ENCODE measurements around the gene DLG2. TPM values are rescaled to one million over a fixed set of nuclear protein-coding genes. Genes with fewer than 3 reads are reported as not detected.

The DLG2 gene
- total RNA-seq, 2 experiments from 2014 or later = 6.9 to 8.2 TPM

DNA sequence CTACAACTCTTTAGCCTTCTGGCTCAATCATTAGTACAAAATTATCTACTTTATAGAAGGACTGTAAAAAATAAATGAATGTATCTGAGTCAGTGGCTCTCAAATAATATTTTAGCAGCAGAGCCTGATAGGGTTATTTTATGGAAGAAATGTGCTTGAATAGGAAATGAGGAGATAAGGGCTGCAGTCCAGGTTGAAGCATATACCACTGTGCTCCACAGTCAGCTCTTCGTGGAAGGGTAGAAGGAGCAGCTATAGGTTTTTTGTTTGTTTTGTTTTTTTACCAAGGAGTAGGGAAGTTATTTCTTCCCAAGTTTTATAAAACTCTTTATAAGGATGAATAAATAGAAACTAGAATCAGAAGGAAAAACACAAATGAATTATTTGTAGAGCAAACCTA lies 242.0 kb downstream of the DLG2 start:
- BruUV-seq (replicated peaks) = no TSS peak
- H4K20me1 ChIP-seq (ENCODE audit: insufficient read depth, low read length) = no peaks in the 10 kb centered on the region
- ChIA-PET POLR2A (interaction anchor here (0.7 kb wide), 2 partner anchors 11 to 113 kb away, joined by 3 read pairs; no protein-coding TSS in a partner anchor), CTCF (ENCODE audit: unreplicated experiment) (no interaction called here)
- no peaks in the 10 kb centered on the region for H3K79me2 ChIP-seq (ENCODE audit: insufficient read depth, low read depth, low read length)
- H3K9me3 ChIP-seq (ENCODE audit: low read length) = no peaks in the 10 kb centered on the region
- H3K4me1 ChIP-seq (ENCODE audit: insufficient read depth, low read length, poor library complexity, severe bottlenecking) = peaks cover 5% of the 10 kb centered on the region
- no peak overlapping the region for H3K4me2 ChIP-seq (ENCODE audit: low read length)
- DNase-seq (ENCODE audit: low spot score) = no peak
- intact Hi-C loops (cut with micrococcal nuclease; ENCODE audit: unreplicated experiment) = no loop called here
- no peak overlapping the region for H2AFZ ChIP-seq (ENCODE audit: low read length)
- H3K27ac ChIP-seq (ENCODE audit: low read depth, low read length, poor library complexity, severe bottlenecking) = no peak overlapping the region
- H3K4me3 ChIP-seq (ENCODE audit: low read depth, low read length, poor library complexity, severe bottlenecking) = no peak overlapping the region
- no peaks in the 10 kb centered on the region for H3K9me2 ChIP-seq (ENCODE audit: insufficient read depth, low read length)
- H3K36me3 ChIP-seq (ENCODE audit: insufficient read depth, low read length) = no peaks in the 10 kb centered on the region
- TF ChIP-seq, protein P1, sequence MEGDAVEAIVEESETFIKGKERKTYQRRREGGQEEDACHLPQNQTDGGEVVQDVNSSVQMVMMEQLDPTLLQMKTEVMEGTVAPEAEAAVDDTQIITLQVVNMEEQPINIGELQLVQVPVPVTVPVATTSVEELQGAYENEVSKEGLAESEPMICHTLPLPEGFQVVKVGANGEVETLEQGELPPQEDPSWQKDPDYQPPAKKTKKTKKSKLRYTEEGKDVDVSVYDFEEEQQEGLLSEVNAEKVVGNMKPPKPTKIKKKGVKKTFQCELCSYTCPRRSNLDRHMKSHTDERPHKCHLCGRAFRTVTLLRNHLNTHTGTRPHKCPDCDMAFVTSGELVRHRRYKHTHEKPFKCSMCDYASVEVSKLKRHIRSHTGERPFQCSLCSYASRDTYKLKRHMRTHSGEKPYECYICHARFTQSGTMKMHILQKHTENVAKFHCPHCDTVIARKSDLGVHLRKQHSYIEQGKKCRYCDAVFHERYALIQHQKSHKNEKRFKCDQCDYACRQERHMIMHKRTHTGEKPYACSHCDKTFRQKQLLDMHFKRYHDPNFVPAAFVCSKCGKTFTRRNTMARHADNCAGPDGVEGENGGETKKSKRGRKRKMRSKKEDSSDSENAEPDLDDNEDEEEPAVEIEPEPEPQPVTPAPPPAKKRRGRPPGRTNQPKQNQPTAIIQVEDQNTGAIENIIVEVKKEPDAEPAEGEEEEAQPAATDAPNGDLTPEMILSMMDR (conservative IDR thresholded peaks at IDR 0.05; ENCODE audit: low read length) = no peak
- TF ChIP-seq EZH2phosphoT487 (IDR thresholded peaks at IDR 0.05; ENCODE audit: borderline replicate concordance, low read depth, low read length) = no peak

DNA sequence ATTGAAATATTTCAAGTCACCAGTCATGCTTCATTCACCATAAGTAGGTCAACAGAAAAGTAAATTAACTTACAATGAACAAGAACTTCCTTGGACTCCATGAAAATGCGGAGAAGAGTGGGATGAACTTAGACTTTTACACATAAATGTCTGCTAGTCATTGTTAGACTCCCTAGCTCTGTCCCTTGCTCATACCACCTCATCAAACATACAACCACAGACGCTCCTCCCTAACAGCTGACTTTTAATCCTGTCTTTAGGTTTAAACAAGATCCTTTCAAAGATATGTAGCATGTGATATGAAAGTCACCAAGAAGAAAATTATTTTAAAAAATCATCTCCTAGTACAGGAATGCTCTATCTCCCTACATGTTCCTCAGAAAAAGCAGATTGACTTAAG lies 248.1 kb downstream of the DLG2 start:
- BruUV-seq (replicated peaks) = no TSS peak
- Histone ChIP-seq H3K9me3 (ENCODE audit: low read length) (no peaks in the 10 kb centered on the region), H3K27ac (ENCODE audit: low read depth, low read length, poor library complexity, severe bottlenecking) (no peak overlapping the region), H3K79me2 (ENCODE audit: insufficient read depth, low read depth, low read length) (no peaks in the 10 kb centered on the region), H3K4me3 (ENCODE audit: low read depth, low read length, poor library complexity, severe bottlenecking) (no peak overlapping the region), H4K20me1 (ENCODE audit: insufficient read depth, low read length) (no peaks in the 10 kb centered on the region), H3K4me2 (ENCODE audit: low read length) (no peak overlapping the region), H3K4me1 (ENCODE audit: insufficient read depth, low read length, poor library complexity, severe bottlenecking) (no peaks in the 10 kb centered on the region), H3K9me2 (ENCODE audit: insufficient read depth, low read length) (no peaks in the 10 kb centered on the region), H3K36me3 (ENCODE audit: insufficient read depth, low read length) (no peaks in the 10 kb centered on the region), H2AFZ (ENCODE audit: low read length) (no peak overlapping the region)
- CTCF ChIA-PET (ENCODE audit: unreplicated experiment) = no interaction called here
- DNase-seq (ENCODE audit: low spot score) = no peak
- POLR2A ChIA-PET = interaction anchor here (1.3 kb wide), 1 partner anchor 10 kb away, joined by 5 read pairs; no protein-coding TSS in a partner anchor
- no peak for TF ChIP-seq EZH2phosphoT487 (IDR thresholded peaks at IDR 0.05; ENCODE audit: borderline replicate concordance, low read depth, low read length)
- TF ChIP-seq, protein P1 (conservative IDR thresholded peaks at IDR 0.05; ENCODE audit: low read length) = no peak
- intact Hi-C loops (cut with micrococcal nuclease; ENCODE audit: unreplicated experiment) = no loop called here

DNA sequence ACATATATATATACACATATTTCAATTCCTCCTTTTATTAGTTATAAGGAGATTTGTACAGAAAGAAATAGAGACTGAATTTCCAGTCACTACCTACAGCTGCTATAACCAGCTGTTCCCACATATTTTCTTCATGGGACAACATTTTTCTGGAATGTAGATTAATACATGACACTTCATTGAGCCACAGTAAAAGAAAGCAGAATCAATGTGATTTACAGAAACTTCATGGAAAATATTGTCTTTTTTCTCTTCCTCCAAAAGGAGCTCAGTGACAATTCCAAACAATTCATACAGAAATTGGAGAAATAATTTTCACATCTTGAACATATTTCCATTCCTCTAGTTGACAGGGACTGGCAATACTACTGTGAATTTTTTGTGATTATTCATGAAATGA lies 249.2 kb downstream of the DLG2 start:
- no peak overlapping the region for H3K4me3 ChIP-seq (ENCODE audit: low read depth, low read length, poor library complexity, severe bottlenecking)

More for the DNA sequence above, 249.2 kb downstream of the DLG2 start:
- intact Hi-C loops (cut with micrococcal nuclease; ENCODE audit: unreplicated experiment) = no loop called here
- Histone ChIP-seq H3K27ac (ENCODE audit: low read depth, low read length, poor library complexity, severe bottlenecking) (no peak overlapping the region), H3K79me2 (ENCODE audit: insufficient read depth, low read depth, low read length) (no peaks in the 10 kb centered on the region), H3K4me1 (ENCODE audit: insufficient read depth, low read length, poor library complexity, severe bottlenecking) (no peaks in the 10 kb centered on the region), H3K4me2 (ENCODE audit: low read length) (no peak overlapping the region), H3K9me3 (ENCODE audit: low read length) (no peaks in the 10 kb centered on the region), H3K36me3 (ENCODE audit: insufficient read depth, low read length) (no peaks in the 10 kb centered on the region), H2AFZ (ENCODE audit: low read length) (no peak overlapping the region), H3K9me2 (ENCODE audit: insufficient read depth, low read length) (no peaks in the 10 kb centered on the region), H4K20me1 (ENCODE audit: insufficient read depth, low read length) (no peaks in the 10 kb centered on the region)
- POLR2A ChIA-PET = interaction anchor here (0.6 to 1.3 kb wide), 5 partner anchors 8 to 456 kb away, joined by 3 to 5 read pairs (median 3); no protein-coding TSS in a partner anchor
- DNase-seq (ENCODE audit: low spot score) = no peak
- CTCF ChIA-PET (ENCODE audit: unreplicated experiment) = no interaction called here
- TF ChIP-seq, protein P1 (conservative IDR thresholded peaks at IDR 0.05; ENCODE audit: low read length) = no peak
- no peak for TF ChIP-seq EZH2phosphoT487 (IDR thresholded peaks at IDR 0.05; ENCODE audit: borderline replicate concordance, low read depth, low read length)
- no TSS peak for BruUV-seq (replicated peaks)
